ENCODE results near the gene DRGX.

DRGX gene

DNA sequence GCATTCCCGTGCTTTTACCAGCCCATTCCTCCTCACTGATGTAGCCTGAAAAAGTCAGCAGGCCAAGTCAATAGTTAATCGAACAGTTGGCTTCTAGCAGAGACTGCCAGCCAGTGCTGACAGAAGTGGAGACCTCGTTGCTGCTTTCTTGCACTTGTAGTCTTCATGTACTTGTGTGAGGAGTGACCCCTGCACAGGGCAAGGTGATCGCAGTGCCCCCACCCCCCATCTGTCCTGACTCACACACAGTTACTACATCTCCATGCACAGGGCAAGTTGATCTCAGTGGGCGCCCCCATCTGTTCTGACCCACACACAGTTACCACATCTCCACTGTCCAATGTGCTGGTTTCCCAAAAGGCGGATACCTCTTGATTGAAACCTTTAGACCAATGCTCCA is 62.7 kb downstream of the DRGX start:
- DNase-seq = no peak

DNA sequence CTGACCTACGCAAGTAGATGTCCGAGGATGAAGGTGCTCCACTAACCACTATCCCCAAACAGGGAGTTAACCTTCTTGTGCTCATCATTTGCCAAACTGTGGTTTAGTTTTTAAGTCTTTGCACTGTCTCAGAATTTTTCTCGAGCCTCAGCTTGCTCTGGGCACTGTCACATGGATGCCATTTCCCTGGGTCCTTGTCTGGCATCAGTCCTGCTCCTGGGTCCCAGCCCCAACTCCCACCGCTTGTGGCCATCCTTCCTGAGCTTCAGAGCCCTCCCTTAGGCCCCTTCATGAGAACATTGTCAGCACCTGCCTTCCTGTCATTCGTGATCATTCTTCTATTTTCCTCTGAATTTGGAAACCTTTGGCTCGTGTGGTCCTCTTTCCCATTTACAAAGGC is 63.1 kb downstream of the DRGX start:
- DNase-seq = no peak

DNA sequence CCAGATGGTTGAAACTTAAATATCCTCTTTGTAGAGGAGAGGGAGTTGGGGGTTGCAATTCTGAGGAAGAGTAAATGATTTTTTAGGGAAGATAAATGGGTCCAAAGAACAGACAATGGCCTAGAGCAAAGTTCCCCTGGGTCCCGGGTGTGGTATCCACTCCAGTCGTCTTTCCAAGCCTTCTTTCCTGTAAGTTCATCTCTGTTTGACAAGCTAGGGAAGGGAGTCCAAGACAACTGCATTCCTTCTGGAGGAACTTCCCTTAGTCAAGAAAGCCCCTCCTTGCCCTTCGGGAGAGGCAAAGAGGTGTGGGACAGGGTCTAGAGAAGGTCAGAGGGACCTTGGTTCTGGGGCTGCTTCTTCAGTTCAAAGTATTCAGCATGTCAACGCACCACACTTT is 63.6 kb downstream of the DRGX start:
- DNase-seq = no peak

- DNase-seq = no peak
These were observed 64.5 kb downstream of the DRGX start for GRCh38 chr10:49331431-49331830.

- DNase-seq = no peak
These were observed 65.7 kb downstream of the DRGX start for GRCh38 chr10:49330127-49330665.

DNA sequence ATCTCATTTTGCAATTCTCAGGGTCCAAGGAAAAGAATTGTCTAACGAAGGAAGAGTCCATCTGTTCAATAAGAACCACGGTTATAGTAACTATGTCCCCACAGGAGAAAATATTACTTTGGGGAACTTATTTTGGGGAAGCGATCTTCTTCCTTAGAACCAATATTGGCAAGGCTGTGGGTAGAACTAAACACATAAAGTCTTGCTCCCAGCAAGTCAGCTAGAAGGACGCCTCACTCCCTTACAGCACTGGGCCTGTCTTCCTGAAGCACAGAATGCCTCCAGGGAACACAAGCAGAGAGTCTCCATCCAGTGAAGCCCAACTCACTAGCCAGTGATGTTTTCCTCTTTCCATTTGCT is 66.8 kb downstream of the DRGX start:
- DNase-seq = no peak

DNA sequence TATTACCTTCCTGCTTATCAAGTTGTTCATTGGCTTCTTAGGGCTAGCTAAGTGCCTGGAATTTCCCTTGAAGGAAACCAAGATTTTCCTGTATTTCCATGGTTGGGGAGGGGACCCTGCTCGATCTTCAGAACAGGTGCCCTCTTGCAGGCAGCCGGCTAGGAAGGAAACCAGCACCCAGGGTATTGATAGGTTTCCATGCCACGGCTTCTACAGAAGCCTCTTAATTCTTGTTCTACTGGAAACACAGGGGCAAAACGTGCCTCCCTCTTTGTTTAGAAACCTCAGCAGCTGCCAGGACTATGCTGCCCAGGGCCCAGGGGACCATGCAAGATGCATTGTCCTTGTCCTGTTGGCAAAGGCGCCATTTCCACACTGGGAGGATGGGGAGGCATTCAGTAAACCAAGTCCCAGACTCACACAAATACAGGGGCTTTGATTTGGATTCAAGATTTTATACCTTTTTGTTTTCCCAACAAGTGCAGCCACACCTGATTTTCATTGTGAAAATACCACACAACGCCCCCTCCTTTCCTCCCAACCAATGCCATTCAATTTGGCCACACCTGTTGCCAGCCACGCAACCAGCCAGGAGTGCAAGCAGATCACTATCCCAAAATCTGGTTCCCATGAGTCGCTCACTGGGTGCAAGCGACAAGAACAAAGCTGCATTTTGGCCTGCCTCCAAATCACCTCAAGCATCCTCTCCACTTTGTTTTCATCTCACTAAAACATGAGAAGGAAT is 67.3 kb downstream of the DRGX start:
- no peak for DNase-seq

DNA sequence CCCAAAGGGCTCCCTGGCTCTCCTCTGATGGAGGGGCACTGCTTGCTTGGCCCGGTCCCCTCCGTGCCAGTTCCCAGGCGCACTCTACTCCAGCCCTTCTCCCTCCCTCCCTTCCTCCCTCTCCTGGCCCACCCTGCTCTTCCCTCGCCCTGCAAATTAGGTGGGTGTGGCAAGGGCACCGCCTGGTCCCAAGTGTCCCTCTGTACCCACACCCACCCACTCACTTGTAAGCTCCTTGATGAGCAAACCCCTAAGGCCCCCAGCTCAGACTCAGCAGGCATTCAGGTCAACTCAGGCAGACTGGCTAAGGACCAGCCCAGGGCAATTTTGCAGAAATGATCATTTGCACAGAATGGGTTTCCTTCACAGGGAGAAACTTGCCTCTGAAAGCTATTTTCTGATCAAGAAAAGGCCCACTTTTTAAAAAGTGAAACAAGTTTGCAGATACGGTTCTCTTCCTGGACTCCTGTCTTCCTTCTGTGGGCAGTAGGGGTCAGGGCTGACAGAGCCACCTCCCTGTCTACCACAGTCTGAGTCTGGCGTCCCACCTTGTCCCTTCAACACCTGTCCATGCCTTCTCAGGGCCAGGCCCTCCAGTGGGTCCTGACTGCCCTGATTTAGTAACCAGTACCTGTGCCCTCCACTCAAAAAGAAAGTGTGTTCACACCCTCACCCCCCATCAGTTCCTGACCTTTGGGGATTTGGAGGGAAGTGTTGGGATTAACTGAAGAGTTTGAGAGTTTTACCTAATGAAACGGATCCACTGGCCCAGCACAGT is 68.7 kb downstream of the DRGX start:
- DNase-seq = no peak

GRCh38 chr10:49325916-49326783 is 69.7 kb downstream of the DRGX start:
- no peak for DNase-seq

DNA sequence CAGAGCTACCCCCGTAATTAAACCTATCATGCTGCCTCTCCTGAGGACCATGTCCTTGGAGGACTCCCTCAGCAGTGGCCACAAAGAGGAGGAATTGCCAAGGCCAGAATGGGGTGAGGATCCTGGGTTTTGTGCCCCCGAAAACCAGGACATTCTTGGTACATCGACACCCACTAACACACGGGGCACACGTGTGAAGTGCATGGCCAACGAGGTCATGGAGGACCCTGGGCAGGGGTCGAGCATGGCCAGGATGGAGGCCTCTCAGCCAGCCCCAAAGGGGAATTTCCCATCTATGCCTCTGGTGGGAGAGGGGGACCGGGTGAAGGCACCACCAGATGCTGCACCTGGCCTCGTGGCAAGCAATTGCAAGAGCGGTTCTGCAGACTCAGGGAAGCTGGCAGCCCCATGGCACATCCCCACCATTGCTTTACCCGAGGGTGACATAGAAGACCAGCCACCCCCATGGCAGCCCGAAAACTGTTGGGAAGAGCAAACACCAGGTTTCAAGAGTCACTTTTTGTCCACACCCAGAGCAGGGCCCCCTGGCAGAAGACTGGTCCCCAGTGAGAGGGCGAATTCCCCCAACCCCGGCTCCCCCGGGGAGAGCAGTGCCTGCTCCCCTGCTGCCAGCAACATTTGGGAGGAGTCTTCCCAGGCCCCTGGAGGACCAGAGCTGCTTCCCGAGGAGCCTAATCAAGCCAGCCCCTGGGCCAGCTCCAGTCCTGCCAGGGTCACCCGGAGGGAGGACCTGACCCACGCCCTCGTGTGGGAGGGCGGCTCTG is 70.6 kb downstream of the DRGX start:
- DNase-seq = no peak

DNA sequence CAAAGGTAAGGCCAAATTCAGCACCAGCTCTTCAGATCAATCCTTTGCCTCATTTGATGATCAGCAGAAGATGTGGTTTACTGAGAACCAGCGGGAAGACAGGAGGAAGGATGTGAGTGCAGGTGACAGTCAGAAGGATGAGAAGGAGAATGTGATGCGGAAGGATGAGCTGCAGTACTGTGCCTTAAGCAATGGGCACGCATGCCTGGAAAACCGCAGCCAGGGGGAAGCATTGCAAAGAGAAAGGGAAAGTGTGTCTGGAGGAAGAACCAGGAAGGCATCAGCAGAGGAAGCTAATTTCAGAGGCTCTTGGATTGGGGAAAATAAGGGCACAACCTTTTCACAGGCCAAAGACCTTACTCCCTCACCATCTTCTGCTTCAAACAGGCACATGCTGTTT is 71.2 kb downstream of the DRGX start:
- no peak for DNase-seq

DNA sequence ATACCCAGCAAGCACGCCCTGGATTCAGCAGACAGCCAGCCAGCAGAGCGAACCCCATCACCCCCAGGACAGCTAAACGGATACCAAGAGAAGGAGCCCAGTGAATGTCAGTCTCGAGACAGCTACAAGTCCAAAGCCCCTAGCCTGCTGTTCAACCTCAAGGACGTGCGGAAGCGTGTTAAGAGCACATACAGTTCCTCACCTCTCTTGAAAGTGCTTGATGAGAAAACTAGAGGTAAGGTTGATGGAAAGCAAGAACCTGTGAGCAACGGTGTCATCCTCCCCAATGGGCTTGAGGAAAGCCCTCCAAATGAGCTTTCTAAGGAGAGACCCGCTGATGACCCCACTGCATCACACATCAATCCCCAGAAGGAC is 72.0 kb downstream of the DRGX start:
- DNase-seq = no peak

DNA sequence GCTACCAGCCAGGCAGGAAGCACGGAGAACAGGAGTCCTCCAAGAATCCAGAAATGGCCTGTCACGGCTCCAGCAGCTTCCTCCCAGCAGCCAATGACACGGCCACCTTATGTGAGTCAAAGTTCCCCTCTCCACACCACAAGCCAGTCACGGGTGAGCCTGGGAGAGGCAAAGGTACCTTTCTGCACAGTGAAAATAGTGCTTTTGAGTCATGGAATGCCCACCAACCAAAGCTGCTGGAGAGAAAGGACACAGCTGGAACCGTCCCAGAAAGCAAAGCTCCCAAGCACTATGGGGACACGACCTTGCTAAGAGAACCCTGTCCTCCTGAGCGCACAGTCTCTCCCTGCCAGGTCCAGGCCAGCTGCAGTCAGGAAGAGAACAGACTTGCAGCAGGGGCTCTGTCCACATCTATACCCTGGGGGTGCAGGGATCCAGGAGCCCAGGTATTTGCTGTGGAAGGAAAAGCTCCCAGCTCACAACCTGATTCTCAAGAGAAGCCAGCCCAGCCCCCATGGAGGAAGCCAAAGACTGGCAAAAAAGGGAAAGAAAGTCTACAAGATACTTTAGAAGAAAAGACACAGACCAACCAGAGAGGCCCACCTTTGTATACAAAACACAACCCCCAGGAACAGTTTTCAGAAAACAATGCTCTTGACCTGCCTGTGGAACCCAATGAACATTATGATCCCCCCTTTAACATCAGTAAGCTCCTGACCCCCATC is 72.6 kb downstream of the DRGX start:
- DNase-seq = no peak

- DNase-seq = no peak
These were observed 73.3 kb downstream of the DRGX start for GRCh38 chr10:49322371-49323170.

- DNase-seq = no peak
These were observed 74.9 kb downstream of the DRGX start for GRCh38 chr10:49321021-49321420.

DNA sequence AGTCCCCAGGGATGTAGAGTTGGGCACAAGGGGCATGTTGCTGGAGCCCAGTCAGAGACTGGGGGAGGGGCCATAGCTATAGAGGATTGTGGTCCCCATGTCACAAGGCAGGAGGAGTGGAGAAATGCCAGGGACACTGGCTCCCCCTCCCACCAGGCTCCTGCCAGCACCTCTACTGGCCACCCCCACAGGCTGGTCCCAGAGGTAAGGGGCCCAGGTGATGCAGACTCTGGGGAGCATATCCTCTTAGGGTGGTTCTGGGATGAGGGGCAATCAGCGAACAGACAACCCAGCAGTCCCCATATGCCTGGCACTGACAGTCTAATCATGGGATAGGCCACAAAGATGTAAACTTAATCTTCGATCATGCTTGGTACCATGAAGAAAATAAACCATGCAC is 75.7 kb downstream of the DRGX start:
- DNase-seq = no peak

GRCh38 chr10:49319206-49319605 is 76.7 kb downstream of the DRGX start:
- no peak for DNase-seq

GRCh38 chr10:49318755-49319154 is 77.1 kb downstream of the DRGX start:
- DNase-seq = no peak

DNA sequence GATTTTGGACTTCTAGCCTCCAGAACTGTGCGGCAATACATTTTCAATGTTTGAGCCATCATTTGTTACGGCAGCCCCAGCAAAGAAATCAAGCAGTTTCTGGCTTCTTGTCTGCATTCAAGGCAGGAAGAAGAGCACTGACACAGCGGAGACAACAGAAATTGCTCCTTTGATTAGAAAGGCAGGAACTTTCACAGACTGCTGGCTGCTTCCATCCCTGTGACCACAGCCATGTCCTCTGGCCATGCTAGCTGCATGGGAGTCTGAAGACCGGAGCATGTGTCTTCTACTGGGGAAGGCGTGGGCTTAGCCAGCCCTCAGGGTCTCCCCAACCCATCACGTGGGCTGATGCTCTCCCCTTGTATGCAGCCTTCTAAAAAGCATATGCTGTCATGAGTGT is 77.9 kb downstream of the DRGX start:
- no peak for DNase-seq

DNA sequence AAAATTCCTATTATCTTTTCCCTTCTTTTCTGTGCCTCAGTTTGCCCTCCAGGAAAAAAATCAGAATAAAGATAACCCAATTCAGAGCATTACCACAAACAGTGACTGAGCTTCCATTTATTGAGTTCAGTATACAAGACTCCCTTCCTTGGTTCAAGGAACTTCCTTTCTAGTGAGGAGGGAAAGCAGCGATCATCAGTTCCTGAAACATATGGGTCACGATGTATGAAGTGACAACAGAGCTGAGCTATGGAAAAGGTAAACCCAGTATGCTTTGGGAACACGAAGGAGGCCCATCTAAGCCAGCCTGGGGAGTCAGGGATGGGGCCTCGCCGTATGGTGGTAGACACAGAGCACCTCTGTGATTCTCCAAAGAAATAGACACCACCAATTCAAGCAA is 81.1 kb downstream of the DRGX start:
- DNase-seq = no peak

All from SHP77 treated with DMSO at 0.1 percent for 48 hours (cell line).